ENCODE measurements around the gene CLIP3.
"Not testable (repeated sequence)": the region's sequence is repeated elsewhere in the genome, so short reads cannot be mapped to it uniquely, and the experiment has no call there.

The CLIP3 gene, protein sequence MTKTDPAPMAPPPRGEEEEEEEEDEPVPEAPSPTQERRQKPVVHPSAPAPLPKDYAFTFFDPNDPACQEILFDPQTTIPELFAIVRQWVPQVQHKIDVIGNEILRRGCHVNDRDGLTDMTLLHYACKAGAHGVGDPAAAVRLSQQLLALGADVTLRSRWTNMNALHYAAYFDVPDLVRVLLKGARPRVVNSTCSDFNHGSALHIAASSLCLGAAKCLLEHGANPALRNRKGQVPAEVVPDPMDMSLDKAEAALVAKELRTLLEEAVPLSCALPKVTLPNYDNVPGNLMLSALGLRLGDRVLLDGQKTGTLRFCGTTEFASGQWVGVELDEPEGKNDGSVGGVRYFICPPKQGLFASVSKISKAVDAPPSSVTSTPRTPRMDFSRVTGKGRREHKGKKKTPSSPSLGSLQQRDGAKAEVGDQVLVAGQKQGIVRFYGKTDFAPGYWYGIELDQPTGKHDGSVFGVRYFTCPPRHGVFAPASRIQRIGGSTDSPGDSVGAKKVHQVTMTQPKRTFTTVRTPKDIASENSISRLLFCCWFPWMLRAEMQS

DNA sequence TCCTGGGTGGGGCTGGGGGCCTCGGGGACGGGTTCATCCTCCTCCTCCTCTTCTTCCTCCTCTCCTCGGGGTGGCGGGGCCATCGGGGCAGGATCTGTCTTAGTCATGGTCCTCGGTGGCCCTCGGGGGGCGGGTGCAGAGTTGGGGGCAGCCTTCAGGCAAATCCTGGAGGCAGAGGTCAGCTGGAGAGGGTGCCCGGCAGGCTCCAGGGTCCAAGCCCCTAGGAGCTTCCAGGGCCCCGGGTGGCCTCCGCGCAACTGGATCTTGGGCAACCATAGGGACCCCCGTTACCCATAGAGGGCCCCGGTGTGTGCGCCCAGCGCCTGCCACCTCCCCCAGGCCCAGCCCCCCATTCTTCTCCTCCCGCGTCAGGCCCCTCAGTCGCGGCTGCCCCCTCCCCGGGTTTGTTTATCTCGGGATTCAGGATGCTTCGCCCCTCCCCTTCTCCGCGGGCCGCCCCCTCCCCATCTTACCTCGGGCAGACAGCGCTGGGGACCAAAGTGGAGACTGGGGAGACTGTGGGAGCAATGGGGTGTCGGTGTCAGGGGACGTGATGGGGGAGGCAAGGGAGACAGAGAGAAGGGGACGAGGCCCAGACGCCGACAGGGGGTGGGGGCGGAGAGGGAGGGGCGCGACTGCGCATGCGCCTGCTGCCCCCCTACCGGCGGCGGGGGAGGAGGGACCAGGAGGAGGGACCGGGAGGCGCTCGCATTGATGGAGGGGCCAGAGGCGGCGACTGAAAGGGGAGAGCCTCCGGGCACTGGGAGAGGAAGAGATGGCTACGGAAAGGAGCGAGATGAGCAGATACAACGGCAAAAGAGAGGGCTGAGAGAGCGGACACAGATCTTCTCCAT is at the start of gene CLIP3:
TSS of gene CLIP3 (minus strand) at position 623 of the 854 bp plus-strand sequence. CDS start at position 107, 516 bp downstream.
- TF ChIP-seq, protein P1, sequence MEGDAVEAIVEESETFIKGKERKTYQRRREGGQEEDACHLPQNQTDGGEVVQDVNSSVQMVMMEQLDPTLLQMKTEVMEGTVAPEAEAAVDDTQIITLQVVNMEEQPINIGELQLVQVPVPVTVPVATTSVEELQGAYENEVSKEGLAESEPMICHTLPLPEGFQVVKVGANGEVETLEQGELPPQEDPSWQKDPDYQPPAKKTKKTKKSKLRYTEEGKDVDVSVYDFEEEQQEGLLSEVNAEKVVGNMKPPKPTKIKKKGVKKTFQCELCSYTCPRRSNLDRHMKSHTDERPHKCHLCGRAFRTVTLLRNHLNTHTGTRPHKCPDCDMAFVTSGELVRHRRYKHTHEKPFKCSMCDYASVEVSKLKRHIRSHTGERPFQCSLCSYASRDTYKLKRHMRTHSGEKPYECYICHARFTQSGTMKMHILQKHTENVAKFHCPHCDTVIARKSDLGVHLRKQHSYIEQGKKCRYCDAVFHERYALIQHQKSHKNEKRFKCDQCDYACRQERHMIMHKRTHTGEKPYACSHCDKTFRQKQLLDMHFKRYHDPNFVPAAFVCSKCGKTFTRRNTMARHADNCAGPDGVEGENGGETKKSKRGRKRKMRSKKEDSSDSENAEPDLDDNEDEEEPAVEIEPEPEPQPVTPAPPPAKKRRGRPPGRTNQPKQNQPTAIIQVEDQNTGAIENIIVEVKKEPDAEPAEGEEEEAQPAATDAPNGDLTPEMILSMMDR (IDR thresholded peaks at IDR 0.05) = no peak
- no peak for DNase-seq (ENCODE audit: low spot score)
- peak within 1 kb of the TSS; percentile 90 for H3K4me3 ChIP-seq
- H3K27ac ChIP-seq = peak within 1 kb of the TSS; percentile 68 to 87

DNA sequence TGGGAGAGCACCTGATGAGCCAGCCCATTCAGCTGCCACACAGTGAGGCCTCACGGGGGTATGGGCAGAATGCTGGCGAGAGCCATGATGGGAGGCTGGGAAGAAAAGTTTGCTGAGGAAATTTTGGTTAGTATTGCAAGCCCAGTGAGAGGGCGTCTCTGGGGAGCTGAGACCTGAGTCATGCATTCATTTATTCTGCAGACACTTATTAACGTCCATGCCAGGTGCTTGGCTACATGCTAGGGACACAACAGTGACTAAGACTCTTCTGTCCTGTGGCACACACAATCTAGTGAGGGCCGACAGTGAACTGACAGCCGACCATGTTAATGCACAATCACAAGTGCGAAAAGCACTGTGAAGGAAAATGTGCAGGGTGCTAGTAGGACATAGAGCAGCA is 49.2 kb upstream of the CLIP3 start:
- no peak overlapping the region for H3K27ac ChIP-seq
- H3K4me3 ChIP-seq = no peak overlapping the region

DNA sequence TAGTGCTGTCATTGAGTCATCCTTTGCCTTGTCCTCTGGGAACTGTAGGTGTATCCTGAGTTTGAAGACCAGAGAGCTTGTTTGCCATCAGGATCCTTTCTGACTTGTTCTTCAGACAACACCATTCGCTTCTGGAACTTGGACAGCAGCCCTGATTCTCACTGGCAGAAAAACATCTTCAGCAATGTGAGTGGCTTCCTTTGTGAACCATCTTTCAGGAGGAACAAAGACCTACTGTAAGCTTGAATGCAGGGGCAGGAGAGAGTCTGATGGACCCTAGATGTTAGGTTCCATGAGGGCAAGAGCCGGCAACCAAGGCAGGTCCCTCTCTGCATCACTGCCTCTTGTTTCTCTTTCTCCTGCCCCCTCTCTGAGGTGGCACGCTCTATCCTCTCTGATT is 48.7 kb upstream of the CLIP3 start:
- no peak for DNase-seq (ENCODE audit: low spot score)
- TF ChIP-seq, protein P1 (IDR thresholded peaks at IDR 0.05) = no peak
- no peak overlapping the region for H3K4me3 ChIP-seq
- H3K27ac ChIP-seq = no peak overlapping the region

More for the DNA sequence above, 49.2 kb upstream of the CLIP3 start:
- DNase-seq (ENCODE audit: low spot score) = no peak
- TF ChIP-seq, protein P1 (IDR thresholded peaks at IDR 0.05) = no peak

DNA sequence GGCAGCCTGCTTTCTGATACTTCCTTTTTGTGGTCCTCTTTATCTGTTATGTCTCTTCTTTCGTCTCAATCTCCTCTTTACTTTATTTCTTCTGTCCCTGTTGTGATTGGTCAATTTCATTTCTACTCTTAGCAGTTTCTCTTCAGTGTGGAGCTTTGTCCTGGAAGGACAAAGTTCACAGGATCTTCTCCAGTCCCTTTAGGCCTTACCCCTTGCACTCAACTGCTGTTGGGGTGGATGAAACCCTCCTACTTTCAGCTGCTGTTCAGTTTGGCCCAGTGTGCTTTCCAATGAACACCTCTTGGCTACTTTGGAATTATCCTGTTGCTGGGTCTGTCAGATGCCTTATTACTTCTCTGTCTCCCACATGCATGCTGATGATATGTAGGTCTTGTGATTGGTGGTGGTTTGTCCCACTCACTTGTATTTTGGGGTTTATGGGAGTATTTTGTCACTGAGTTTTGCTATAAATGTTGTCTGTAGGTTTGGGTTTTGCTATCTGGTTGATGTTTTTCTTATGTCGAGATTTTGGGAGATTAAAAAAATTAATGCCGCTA is 46.8 kb upstream of the CLIP3 start:
- no peak for DNase-seq (ENCODE audit: low spot score)
- Histone ChIP-seq H3K4me3 (no peak overlapping the region), H3K27ac (no peak overlapping the region)
- TF ChIP-seq, protein P1 (IDR thresholded peaks at IDR 0.05) = no peak

DNA sequence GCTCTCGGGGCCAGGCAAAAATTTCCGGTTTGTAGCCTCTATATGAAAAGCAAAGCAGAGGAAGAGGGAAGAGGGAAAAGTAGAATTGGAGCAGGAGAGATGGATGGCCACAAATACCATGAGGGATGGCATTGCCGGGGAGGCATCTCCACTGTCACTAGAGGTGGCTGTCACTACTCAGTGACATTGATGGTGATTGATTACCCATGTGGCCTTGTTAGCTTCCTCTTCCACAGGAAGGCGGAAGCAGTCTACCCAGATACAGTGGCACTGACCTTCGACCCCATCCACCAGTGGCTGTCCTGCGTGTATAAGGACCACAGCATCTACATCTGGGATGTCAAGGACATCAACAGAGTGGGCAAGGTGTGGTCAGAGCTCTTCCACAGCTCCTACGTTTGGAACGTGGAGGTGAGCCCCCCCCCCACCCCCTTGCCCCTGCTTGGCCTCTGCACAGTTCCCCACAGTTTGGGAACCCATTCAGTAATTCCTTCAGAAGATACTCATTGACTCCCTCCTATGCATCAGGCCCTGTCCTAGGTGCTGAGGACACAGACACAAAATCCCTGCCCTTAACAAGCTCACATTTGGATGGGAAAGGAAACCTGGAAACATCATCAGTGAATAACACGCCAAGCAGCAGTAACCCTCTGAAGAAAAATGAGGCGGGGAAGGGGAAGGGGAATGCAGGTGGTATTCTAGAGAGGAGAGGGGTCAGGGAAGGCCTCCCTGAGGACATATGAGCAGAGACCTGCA is 40.6 kb upstream of the CLIP3 start:
- DNase-seq (ENCODE audit: low spot score) = no peak

DNA sequence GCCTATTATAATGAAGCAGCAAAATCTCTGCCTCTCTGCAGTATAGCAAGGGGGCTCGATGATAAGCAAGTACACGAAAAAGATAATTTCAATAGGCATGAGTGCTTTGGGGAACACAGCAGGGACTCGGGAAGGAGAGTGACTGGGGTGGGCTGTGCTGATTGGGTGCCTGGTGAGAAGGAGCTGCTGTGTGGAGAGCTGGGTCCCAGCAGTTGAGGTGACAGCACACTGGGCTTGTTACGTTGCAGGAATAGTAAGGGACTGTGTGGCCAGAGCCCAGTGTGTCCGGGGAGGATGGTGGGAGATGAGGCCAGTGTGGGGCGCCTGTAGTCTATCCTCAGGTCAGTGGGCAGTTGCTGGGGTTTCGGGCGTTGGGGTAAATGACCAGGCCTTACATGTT is 39.4 kb upstream of the CLIP3 start:
- no peak overlapping the region for H3K4me3 ChIP-seq
- H3K27ac ChIP-seq = no peak overlapping the region
- no peak for DNase-seq (ENCODE audit: low spot score)
- TF ChIP-seq, protein P1 (IDR thresholded peaks at IDR 0.05) = no peak

More for the DNA sequence above, 40.6 kb upstream of the CLIP3 start:
- Histone ChIP-seq H3K27ac (no peak overlapping the region), H3K4me3 (no peak overlapping the region)
- TF ChIP-seq, protein P1 (IDR thresholded peaks at IDR 0.05) = no peak

DNA sequence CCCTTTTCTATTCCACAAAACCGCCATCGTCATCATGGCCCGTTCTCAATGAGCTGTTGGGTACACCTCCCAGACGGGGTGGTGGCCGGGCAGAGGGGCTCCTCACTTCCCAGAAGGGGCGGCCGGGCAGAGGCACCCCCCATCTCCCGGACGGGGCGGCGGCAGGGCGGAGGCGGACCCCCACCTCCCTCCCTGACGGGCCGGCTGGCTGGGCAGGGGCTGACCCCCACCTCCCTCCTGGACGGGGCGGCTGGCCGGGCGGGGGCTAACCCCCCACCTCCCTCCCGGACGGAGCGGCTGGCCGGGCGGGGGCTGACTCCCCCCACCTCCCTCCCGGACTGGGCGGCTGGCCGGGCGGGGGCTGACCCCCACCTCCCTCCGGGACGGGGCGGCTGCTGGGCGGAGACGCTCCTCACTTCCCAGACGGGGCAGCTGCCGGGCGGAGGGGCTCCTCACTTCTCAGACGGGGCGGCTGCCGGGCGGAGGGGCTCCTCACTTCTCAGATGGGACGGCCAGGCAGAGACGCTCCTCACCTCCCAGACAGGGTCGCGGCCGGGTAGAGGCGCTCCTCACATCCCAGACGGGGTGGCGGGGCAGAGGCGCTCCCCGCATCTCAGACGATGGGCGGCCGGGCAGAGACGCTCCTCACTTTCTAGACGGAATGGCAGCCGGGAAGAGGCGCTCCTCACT is 36.3 kb upstream of the CLIP3 start:
- H3K4me3 ChIP-seq; H3K27ac ChIP-seq; DNase-seq (ENCODE audit: low spot score): not testable (repeated sequence)
